ENCODE data around the gene ADAM19.

DNA sequence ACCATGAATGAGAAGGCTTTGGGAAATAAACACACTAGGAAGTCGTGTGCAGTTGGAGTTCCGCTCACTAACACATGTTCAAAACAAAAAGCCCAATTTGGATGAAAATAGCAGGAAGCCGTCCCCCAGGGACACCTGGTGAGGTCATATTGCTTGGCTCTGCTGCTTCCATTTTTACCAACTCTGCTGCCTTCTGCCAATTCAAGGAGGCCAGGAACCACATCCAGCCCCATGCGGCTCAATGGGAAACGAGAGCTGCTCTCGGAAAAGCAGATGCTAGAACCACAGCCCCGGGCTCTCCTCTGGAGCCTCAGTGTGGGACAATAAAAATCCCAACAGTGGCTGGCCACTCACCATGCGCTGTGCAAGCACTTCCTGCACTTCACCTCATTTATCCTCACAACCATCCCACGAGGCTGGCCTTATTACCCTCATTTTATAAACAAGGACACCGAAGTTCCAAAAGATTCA is 13.4 kb downstream of the ADAM19 start:
- TF ChIP-seq, protein P1, sequence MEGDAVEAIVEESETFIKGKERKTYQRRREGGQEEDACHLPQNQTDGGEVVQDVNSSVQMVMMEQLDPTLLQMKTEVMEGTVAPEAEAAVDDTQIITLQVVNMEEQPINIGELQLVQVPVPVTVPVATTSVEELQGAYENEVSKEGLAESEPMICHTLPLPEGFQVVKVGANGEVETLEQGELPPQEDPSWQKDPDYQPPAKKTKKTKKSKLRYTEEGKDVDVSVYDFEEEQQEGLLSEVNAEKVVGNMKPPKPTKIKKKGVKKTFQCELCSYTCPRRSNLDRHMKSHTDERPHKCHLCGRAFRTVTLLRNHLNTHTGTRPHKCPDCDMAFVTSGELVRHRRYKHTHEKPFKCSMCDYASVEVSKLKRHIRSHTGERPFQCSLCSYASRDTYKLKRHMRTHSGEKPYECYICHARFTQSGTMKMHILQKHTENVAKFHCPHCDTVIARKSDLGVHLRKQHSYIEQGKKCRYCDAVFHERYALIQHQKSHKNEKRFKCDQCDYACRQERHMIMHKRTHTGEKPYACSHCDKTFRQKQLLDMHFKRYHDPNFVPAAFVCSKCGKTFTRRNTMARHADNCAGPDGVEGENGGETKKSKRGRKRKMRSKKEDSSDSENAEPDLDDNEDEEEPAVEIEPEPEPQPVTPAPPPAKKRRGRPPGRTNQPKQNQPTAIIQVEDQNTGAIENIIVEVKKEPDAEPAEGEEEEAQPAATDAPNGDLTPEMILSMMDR (IDR thresholded peaks at IDR 0.05): no peak
- TF ChIP-seq POLR2A (IDR thresholded peaks at IDR 0.05) (no peak), EP300 (IDR thresholded peaks at IDR 0.05; ENCODE audit: low read depth) (no peak), POLR2AphosphoS5 (IDR thresholded peaks at IDR 0.05) (no peak)
